HL-60 (cell line): Measurements from ENCODE around the gene DYNC1I1.

Source experiments
- CTCF ChIP-seq: IDR thresholded peaks from one replicate; pipeline ENCODE4 v1.5.1; 2011; ENCODE audit warnings: low read length, control low read depth, inconsistent platforms; ENCODE audit not compliant: insufficient read depth
- GABPA ChIP-seq: IDR thresholded peaks from 2 replicates; pipeline ENCODE4 v1.6.1; 2012; ENCODE audit warnings: low read depth
- POLR2AphosphoS5 ChIP-seq: IDR thresholded peaks from 2 replicates; pipeline ENCODE4 v1.6.1; 2012; ENCODE audit warnings: low read depth
- REST ChIP-seq: IDR thresholded peaks from 2 replicates; pipeline ENCODE4 v1.6.1; 2012; ENCODE audit warnings: low read depth; ENCODE audit not compliant: insufficient replicate concordance
- SPI1 ChIP-seq: IDR thresholded peaks from 2 replicates; pipeline ENCODE4 v1.6.1; 2012; ENCODE audit warnings: low read depth, mild to moderate bottlenecking, borderline replicate concordance

- no peak for TF ChIP-seq CTCF
- no peak for TF ChIP-seq GABPA
- no peak for TF ChIP-seq REST
- TF ChIP-seq POLR2AphosphoS5, result no peak
- TF ChIP-seq SPI1, result no peak
Measured at GRCh38 chr7:95951531-95951930, 179.2 kb downstream of the DYNC1I1 start.
